PC-9 (cell line): ENCODE results near the gene NEK8.

Source experiments
- EZH2 ChIP-seq: fragments of 200-600 bp; sonication (generic); IDR thresholded peaks from 2 replicates; pipeline ENCODE4 v1.8.0; 2017; ENCODE audit warnings: antibody characterized with exemption, low read depth
- TF ChIP-seq, protein P1 (sequence below): fragments of 200-600 bp; sonication (generic); conservative IDR thresholded peaks from 2 replicates; pipeline ENCODE4 v1.6.1; 2017; ENCODE audit warnings: mixed run types, antibody characterized with exemption, mild to moderate bottlenecking, moderate library complexity

DNA sequence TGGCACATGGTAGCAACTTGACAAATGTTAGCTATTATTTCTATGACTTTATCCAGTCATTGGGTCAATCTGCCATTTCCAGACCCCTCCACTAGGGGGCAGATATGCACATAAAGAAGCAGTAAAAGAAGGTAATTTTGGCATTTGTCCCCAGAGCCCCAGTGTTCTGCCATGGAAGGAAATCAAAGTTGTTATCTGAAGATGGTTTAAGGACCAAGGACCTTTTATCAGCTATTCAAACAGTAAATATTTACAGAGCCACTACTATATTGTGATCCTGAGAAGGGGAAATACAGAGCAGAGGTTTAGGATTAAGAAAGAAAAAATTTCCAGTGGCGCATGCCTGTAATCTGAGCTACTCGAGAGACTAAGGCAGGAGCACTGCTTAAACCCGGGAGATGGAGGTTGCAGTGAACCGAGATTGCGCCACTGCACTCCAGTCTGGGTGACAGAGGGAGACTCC, 35.2 kb downstream of the NEK8 start:
- TF ChIP-seq, protein P1, sequence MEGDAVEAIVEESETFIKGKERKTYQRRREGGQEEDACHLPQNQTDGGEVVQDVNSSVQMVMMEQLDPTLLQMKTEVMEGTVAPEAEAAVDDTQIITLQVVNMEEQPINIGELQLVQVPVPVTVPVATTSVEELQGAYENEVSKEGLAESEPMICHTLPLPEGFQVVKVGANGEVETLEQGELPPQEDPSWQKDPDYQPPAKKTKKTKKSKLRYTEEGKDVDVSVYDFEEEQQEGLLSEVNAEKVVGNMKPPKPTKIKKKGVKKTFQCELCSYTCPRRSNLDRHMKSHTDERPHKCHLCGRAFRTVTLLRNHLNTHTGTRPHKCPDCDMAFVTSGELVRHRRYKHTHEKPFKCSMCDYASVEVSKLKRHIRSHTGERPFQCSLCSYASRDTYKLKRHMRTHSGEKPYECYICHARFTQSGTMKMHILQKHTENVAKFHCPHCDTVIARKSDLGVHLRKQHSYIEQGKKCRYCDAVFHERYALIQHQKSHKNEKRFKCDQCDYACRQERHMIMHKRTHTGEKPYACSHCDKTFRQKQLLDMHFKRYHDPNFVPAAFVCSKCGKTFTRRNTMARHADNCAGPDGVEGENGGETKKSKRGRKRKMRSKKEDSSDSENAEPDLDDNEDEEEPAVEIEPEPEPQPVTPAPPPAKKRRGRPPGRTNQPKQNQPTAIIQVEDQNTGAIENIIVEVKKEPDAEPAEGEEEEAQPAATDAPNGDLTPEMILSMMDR: peak; percentile 95
- TF ChIP-seq EZH2: no peak
